Neuronal stem cell (in vitro differentiated cells): ENCODE measurements around the gene ARHGAP22.

Source experiments
- DNase-seq: peaks from one replicate; pipeline ENCODE4 v3.0.0-alpha.2; 2013; ENCODE audit warnings: low spot score
- H2AFZ ChIP-seq: one replicate; pipeline ENCODE4 v1.6.1; 2013; ENCODE audit warnings: mild to moderate bottlenecking, low read length, inconsistent platforms
- H2AK5ac ChIP-seq: 2 replicates; pipeline ENCODE4 v1.6.1; 2013; ENCODE audit warnings: low read depth, mild to moderate bottlenecking, inconsistent platforms, low read length, moderate library complexity, mixed read lengths
- H2BK120ac ChIP-seq: 2 replicates; pipeline ENCODE4 v1.6.1; 2013; ENCODE audit warnings: low read depth, mild to moderate bottlenecking, inconsistent platforms, low read length, moderate library complexity, mixed read lengths
- H2BK12ac ChIP-seq: one replicate; pipeline ENCODE4 v1.6.1; 2013; ENCODE audit warnings: low read length, inconsistent platforms
- H2BK15ac ChIP-seq: 2 replicates; pipeline ENCODE4 v1.6.1; 2013; ENCODE audit warnings: mild to moderate bottlenecking, low read length, inconsistent platforms, mixed read lengths
- H2BK5ac ChIP-seq: one replicate; pipeline ENCODE4 v1.6.1; 2013; ENCODE audit warnings: inconsistent platforms, mild to moderate bottlenecking, low read length, moderate library complexity
- H3K14ac ChIP-seq: one replicate; pipeline ENCODE4 v1.6.1; 2013; ENCODE audit warnings: low read length, inconsistent platforms
- H3K18ac ChIP-seq: 2 replicates; pipeline ENCODE4 v1.6.1; 2013; ENCODE audit warnings: low read length, inconsistent platforms
- H3K23ac ChIP-seq: 2 replicates; pipeline ENCODE4 v1.6.1; 2013; ENCODE audit warnings: low read depth, mild to moderate bottlenecking, mixed read lengths, low read length, inconsistent platforms; ENCODE audit not compliant: poor library complexity
- H3K27ac ChIP-seq: replicated peaks from 3 replicates; pipeline ENCODE4 v1.5.1; 2013; ENCODE audit warnings: low read length, inconsistent platforms
- H3K27me3 ChIP-seq, 3 experiments: 2 replicates each; pipeline ENCODE4 v1.6.1; 2013; ENCODE audit warnings: low read length in 3 of 3, mild to moderate bottlenecking in 2 of 3, inconsistent platforms in 1 of 3, low read depth in 1 of 3, mixed read lengths in 1 of 3, moderate library complexity in 1 of 3; ENCODE audit not compliant: control insufficient read depth in 3 of 3, insufficient read depth in 3 of 3
- H3K36me3 ChIP-seq, 2 donors: replicated peaks in 1 of 2; 2 replicates each; pipeline ENCODE4 v1.6.1; 2013; ENCODE audit warnings: low read length in 2 of 2; ENCODE audit not compliant: control insufficient read depth in 2 of 2, insufficient read depth in 2 of 2
- H3K4ac ChIP-seq: 2 replicates; pipeline ENCODE4 v1.6.1; 2013; ENCODE audit warnings: inconsistent platforms, mild to moderate bottlenecking, low read length, moderate library complexity
- H3K4me1 ChIP-seq, 2 donors: 1 replicate in 1 of 2; 2 replicates in 1 of 2; pipeline ENCODE4 v1.6.1; 2013; ENCODE audit warnings: low read length in 2 of 2, low read depth in 1 of 2; ENCODE audit not compliant: control insufficient read depth in 2 of 2, insufficient read depth in 1 of 2
- H3K4me2 ChIP-seq: one replicate; pipeline ENCODE4 v1.6.1; 2013; ENCODE audit warnings: mild to moderate bottlenecking, low read length, inconsistent platforms; ENCODE audit not compliant: insufficient read depth, poor library complexity, severe bottlenecking
- H3K4me3 ChIP-seq, 2 donors: 2 replicates each; pipeline ENCODE4 v1.5.1; 2013; ENCODE audit warnings: low read length in 2 of 2, mild to moderate bottlenecking in 2 of 2, inconsistent platforms in 1 of 2, moderate library complexity in 1 of 2
- H3K79me1 ChIP-seq: one replicate; pipeline ENCODE4 v1.6.1; 2013; ENCODE audit warnings: low read depth, mild to moderate bottlenecking, inconsistent platforms, low read length, moderate library complexity
- H3K9ac ChIP-seq: one replicate; pipeline ENCODE4 v1.6.1; 2013; ENCODE audit warnings: mild to moderate bottlenecking, low read depth, low read length, inconsistent platforms; ENCODE audit not compliant: poor library complexity
- H3K9me3 ChIP-seq, 2 donors: replicated peaks in 1 of 2; 2 replicates each; pipeline versions ENCODE3 to v1.6.1; 2013; ENCODE audit warnings: low read length in 2 of 2, mild to moderate bottlenecking in 2 of 2, inconsistent platforms in 1 of 2, low read depth in 1 of 2, mixed read lengths in 1 of 2, moderate library complexity in 1 of 2; ENCODE audit not compliant: control insufficient read depth in 2 of 2, insufficient read depth in 1 of 2
- H4K8ac ChIP-seq: one replicate; pipeline ENCODE4 v1.6.1; 2013; ENCODE audit warnings: low read depth, mild to moderate bottlenecking, inconsistent platforms, low read length, moderate library complexity
- H4K91ac ChIP-seq: one replicate; pipeline ENCODE4 v1.6.1; 2013; ENCODE audit warnings: low read length, low read depth, mild to moderate bottlenecking, inconsistent platforms; ENCODE audit not compliant: poor library complexity
- WGBS, 2 donors: extraction: QIAGEN DNeasy Blood & Tissue Kit; methylation state at CpG; one replicate each; pipeline ENCODE4 v1.1.7; 2013; ENCODE audit warnings: missing lambda C conversion rate in 2 of 2, mixed read lengths in 1 of 2; ENCODE audit not compliant: insufficient read length in 2 of 2, insufficient replicate concordance in 1 of 2; ENCODE audit errors: extremely low coverage in 2 of 2; 5-methylcytosine and 5-hydroxymethylcytosine counted together

ARHGAP22 gene

DNA sequence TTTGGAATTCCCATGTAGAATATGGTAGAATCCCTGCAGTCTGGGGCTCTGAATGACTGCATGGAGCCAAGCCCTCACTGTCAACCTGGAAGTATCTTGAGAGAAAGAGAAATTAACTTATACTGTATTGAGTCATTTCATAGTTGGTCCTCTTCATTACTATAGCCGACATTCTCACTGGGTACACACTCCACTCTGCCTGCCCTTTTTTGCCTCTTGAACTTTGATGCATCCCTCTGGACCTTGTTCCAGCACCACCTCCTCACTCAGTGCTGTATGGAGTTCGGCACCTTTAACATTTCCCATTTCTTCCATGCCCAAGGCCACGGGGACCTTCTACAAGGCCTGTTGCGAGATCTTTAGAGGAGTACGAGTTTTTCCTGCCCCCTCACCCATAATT lies 4.6 kb upstream of the ARHGAP22 start:
- WGBS, 2 donors = no CpG with 5 or more reads among the region's 5 CpGs
- no peaks in the 10 kb centered on the region for H3K36me3 ChIP-seq
- no peak overlapping the region for H4K91ac ChIP-seq
- H2BK15ac ChIP-seq = no peak overlapping the region
- H3K4ac ChIP-seq = no peak overlapping the region
- H3K4me3 ChIP-seq = no peak overlapping the region
- H3K14ac ChIP-seq = no peak overlapping the region
- peaks cover 0 to 16% (median 12%) of the 10 kb centered on the region in 3 experiments for H3K27me3 ChIP-seq
- no peak overlapping the region for H3K27ac ChIP-seq
- no peak overlapping the region for H3K23ac ChIP-seq
- no peak overlapping the region for H3K4me2 ChIP-seq
- no peak overlapping the region for H3K18ac ChIP-seq
- no peak overlapping the region for H4K8ac ChIP-seq
- no peak for DNase-seq
- no peak overlapping the region for H3K9ac ChIP-seq
- H3K79me1 ChIP-seq = no peaks in the 10 kb centered on the region
- no peak overlapping the region for H2BK5ac ChIP-seq
- no peak overlapping the region for H2AFZ ChIP-seq
- H3K9me3 ChIP-seq = peaks cover 0 to 2% of the 10 kb centered on the region in 2 donors
- no peak overlapping the region for H2BK12ac ChIP-seq
- H3K4me1 ChIP-seq = peaks cover 0 to 5% of the 10 kb centered on the region in 2 donors
- no peak overlapping the region for H2AK5ac ChIP-seq
- H2BK120ac ChIP-seq = no peak overlapping the region

DNA sequence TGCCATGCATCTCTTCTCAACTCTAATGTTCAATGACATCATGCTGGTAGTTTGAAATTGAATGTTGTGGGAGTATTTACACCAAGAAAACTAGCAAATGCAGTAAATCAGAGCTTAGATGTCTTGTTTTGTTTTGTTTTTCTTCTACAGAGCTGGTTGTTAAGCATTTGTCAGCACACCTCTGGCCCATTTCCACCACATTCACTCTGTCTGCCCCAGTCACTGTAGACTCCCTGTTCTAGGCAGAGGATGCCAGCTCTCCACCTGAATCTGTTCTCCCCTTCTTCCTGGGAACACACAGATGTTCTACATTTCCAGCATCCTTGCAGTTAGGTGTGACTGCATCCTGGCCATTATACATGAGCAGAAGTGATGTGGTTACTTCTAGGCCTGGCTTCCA lies 4.1 kb upstream of the ARHGAP22 start:
- Histone ChIP-seq H2AFZ (no peak overlapping the region), H3K14ac (no peak overlapping the region), H2BK120ac (no peak overlapping the region), H3K9me3 (peaks cover 0 to 2% of the 10 kb centered on the region in 2 donors), H3K4me1 (peaks cover 0 to 8% of the 10 kb centered on the region in 2 donors), H3K4me3 (no peak overlapping the region), H4K8ac (no peak overlapping the region), H3K9ac (no peak overlapping the region), H3K36me3 (no peaks in the 10 kb centered on the region), H3K4me2 (no peak overlapping the region), H3K4ac (no peak overlapping the region), H3K18ac (no peak overlapping the region), H3K27me3 (peaks cover 0 to 20% (median 16%) of the 10 kb centered on the region in 3 experiments), H2BK12ac (no peak overlapping the region), H3K79me1 (no peaks in the 10 kb centered on the region), H2BK5ac (no peak overlapping the region), H3K23ac (no peak overlapping the region), H2BK15ac (no peak overlapping the region), H2AK5ac (no peak overlapping the region), H4K91ac (no peak overlapping the region), H3K27ac (no peak overlapping the region)
- no peak for DNase-seq

- Histone ChIP-seq H2BK5ac (no peak overlapping the region), H3K36me3 (no peaks in the 10 kb centered on the region), H3K27me3 (peaks cover 0 to 26% (median 16%) of the 10 kb centered on the region in 3 experiments), H3K18ac (no peak overlapping the region), H3K4me3 (no peak overlapping the region), H4K91ac (no peak overlapping the region), H4K8ac (no peak overlapping the region), H3K4me2 (no peak overlapping the region), H3K23ac (no peak overlapping the region), H3K14ac (no peak overlapping the region), H2BK12ac (no peak overlapping the region), H3K4ac (no peak overlapping the region), H3K9ac (no peak overlapping the region), H3K4me1 (peaks cover 0 to 11% of the 10 kb centered on the region in 2 donors), H3K9me3 (peaks cover 0 to 2% of the 10 kb centered on the region in 2 donors), H3K27ac (no peak overlapping the region), H2BK15ac (no peak overlapping the region), H2AFZ (no peak overlapping the region), H2BK120ac (no peak overlapping the region), H3K79me1 (no peaks in the 10 kb centered on the region), H2AK5ac (no peak overlapping the region)
- no CpG with 5 or more reads among the region's 3 CpGs for WGBS, 2 donors
- DNase-seq = no peak
Measured at GRCh38 chr10:48608279-48608681, 3.4 kb upstream of the ARHGAP22 start.

DNA sequence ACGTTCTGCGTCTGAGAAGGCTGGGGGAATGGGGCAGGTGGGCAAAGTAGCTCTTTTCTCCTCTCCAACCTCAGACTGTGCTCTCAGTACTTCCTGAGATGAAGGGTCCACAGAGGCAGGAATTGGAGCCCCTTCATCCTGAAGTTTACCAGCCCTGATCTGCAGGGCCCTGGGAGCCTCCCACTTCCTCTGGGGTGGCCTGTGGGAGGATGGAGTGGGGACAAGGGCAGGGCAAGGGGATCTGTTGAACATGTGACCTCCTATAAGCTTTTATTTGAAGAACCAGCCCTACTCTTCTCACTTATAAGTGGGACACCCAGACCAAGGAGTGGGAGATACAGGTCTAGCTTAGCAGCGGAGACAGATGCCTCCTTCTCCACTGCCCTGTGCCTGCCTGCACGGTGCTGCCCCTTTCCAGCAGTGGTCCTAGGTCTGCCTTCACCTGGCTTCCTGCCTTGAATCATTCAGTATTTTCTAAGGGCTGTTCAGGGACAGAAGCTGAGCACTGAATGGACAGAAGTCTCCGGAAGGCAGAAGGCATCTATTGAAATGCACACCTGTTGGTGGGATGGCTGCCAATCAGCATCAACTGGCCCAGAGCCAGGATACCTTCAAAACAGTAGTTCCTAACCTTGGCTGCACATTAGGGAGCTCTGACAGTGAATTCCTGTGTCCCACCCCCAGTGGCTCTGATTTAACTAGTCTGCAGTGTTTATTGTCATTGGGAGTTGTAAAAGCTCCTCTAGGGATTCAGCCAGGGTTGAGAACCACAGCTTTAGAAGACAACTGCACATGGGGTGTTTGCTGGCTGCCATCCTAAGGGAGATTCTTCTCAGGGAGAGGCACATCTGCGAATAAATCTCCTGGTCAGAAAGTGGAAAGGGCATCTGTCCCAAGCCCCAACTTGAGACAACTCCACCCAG lies 2.7 kb upstream of the ARHGAP22 start:
- WGBS, 2 donors = no CpG with 5 or more reads among the region's 6 CpGs
- no peak overlapping the region for H3K23ac ChIP-seq
- H2BK15ac ChIP-seq = no peak overlapping the region
- no peaks in the 10 kb centered on the region for H3K79me1 ChIP-seq
- no peaks in the 10 kb centered on the region for H3K36me3 ChIP-seq
- peaks cover 0 to 11% of the 10 kb centered on the region in 2 donors for H3K4me1 ChIP-seq
- H4K91ac ChIP-seq = no peak overlapping the region
- no peak overlapping the region for H3K4me3 ChIP-seq
- peaks cover 0 to 26% (median 16%) of the 10 kb centered on the region in 3 experiments for H3K27me3 ChIP-seq
- H3K9me3 ChIP-seq = peaks cover 0 to 2% of the 10 kb centered on the region in 2 donors
- no peak overlapping the region for H4K8ac ChIP-seq
- no peak overlapping the region for H3K14ac ChIP-seq
- H3K18ac ChIP-seq = no peak overlapping the region
- no peak overlapping the region for H3K9ac ChIP-seq
- H3K4me2 ChIP-seq = no peak overlapping the region
- H3K4ac ChIP-seq = no peak overlapping the region
- H2BK120ac ChIP-seq = no peak overlapping the region
- H2BK5ac ChIP-seq = no peak overlapping the region
- no peak overlapping the region for H2BK12ac ChIP-seq
- H2AK5ac ChIP-seq = no peak overlapping the region
- DNase-seq = no peak
- no peak overlapping the region for H3K27ac ChIP-seq
- H2AFZ ChIP-seq = no peak overlapping the region
